ENCODE data around the gene KPNA6. TPM values are rescaled to one million over a fixed set of nuclear protein-coding genes. Genes with fewer than 3 reads are reported as not detected.
A peak's percentile ranks its signal among the peaks of the same experiment; 100 is the strongest.

KPNA6 gene
- total RNA-seq, 1 experiment from 2014 or later = 104 TPM

GRCh38 chr1:32107742-32108661 is at the start of gene KPNA6 (continued):
- TF ChIP-seq ZNF532 (CRISPR knock-in tag; IDR thresholded peaks at IDR 0.05; ENCODE audit: borderline replicate concordance) = no peak
- no peak for TF ChIP-seq ERG (CRISPR knock-in tag; IDR thresholded peaks at IDR 0.05)
- TF ChIP-seq CBFB (CRISPR knock-in tag; IDR thresholded peaks at IDR 0.05; ENCODE audit: low read depth) = no peak
- no peak for TF ChIP-seq ZNF232 (CRISPR knock-in tag; IDR thresholded peaks at IDR 0.05)
- TF ChIP-seq ZBTB21 (CRISPR knock-in tag; IDR thresholded peaks at IDR 0.05; ENCODE audit: borderline replicate concordance) = no peak
- TF ChIP-seq JUN (CRISPR knock-in tag; IDR thresholded peaks at IDR 0.05) = 0 out of 2 replicates have a peak, but pooled peaks have one; percentile 19
- TF ChIP-seq CREM (CRISPR knock-in tag; IDR thresholded peaks at IDR 0.05) = peak; percentile 80; the same call in 1 of the 2 replicates
- TF ChIP-seq NR1H2 (CRISPR knock-in tag; IDR thresholded peaks at IDR 0.05) = no peak
- TF ChIP-seq ZNF263 (CRISPR knock-in tag; IDR thresholded peaks at IDR 0.05; ENCODE audit: low read depth) = no peak
- TF ChIP-seq MAX (CRISPR knock-in tag; IDR thresholded peaks at IDR 0.05) = peak; percentile 69; the same call in 1 of the 2 replicates
- TF ChIP-seq ZMAT4 (CRISPR knock-in tag; IDR thresholded peaks at IDR 0.05) = no peak
- TF ChIP-seq TEAD1 (CRISPR knock-in tag; IDR thresholded peaks at IDR 0.05) = peak; percentile 37; the same call in 1 of the 2 replicates
- no peak for TF ChIP-seq FOXP1 (CRISPR knock-in tag; IDR thresholded peaks at IDR 0.05; ENCODE audit: borderline replicate concordance)
- no peak for TF ChIP-seq CREB1 (CRISPR knock-in tag; IDR thresholded peaks at IDR 0.05)
- TF ChIP-seq ZNF416 (CRISPR knock-in tag; IDR thresholded peaks at IDR 0.05) = no peak
- no peak for TF ChIP-seq NFATC4 (CRISPR knock-in tag; IDR thresholded peaks at IDR 0.05)
- TF ChIP-seq STAT6 (CRISPR knock-in tag; conservative IDR thresholded peaks at IDR 0.05; ENCODE audit: low read depth) = no peak
- no peak for TF ChIP-seq NFE2L1 (CRISPR knock-in tag; IDR thresholded peaks at IDR 0.05)
- 0 out of 2 replicates have a peak, but pooled peaks have one; percentile 53 for TF ChIP-seq ZNF281 (CRISPR knock-in tag; IDR thresholded peaks at IDR 0.05)
- no peak for TF ChIP-seq HMGA2 (CRISPR knock-in tag; IDR thresholded peaks at IDR 0.05)
- TF ChIP-seq NFYB (CRISPR knock-in tag; conservative IDR thresholded peaks at IDR 0.05; ENCODE audit: low read depth) = no peak
- TF ChIP-seq RELA (CRISPR knock-in tag; IDR thresholded peaks at IDR 0.05; ENCODE audit: borderline replicate concordance) = no peak
- no peak for TF ChIP-seq FOXJ3 (CRISPR knock-in tag; IDR thresholded peaks at IDR 0.05; ENCODE audit: borderline replicate concordance)
- TF ChIP-seq USF2 (CRISPR knock-in tag; IDR thresholded peaks at IDR 0.05) = no peak
- no peak for TF ChIP-seq IRF2 (CRISPR knock-in tag; IDR thresholded peaks at IDR 0.05; ENCODE audit: borderline replicate concordance, low read depth)

All from WTC11 (cell line).